Stimulated activated naive CD8-positive, alpha-beta T cell treated with anti-CD3 and anti-CD28 coated beads, Interleukin-15, Interleukin-2, amounts not matched to agents 100 U/mL and 50 U/mL, for 24 hours (primary cell): Measurements from ENCODE around the gene FAM120B.
"Not testable (repeated sequence)": the region's sequence is repeated elsewhere in the genome, so short reads cannot be mapped to it uniquely, and the experiment has no call there.

Source experiments
- ATAC-seq: fragments of 150-1000 bp; cut with Tn5 transposase; one replicate; pipeline ENCODE4 v1.10.0; 2021
- DNase-seq: peaks from one replicate; pipeline ENCODE4 v3.0.0; 2021

FAM120B gene

DNA sequence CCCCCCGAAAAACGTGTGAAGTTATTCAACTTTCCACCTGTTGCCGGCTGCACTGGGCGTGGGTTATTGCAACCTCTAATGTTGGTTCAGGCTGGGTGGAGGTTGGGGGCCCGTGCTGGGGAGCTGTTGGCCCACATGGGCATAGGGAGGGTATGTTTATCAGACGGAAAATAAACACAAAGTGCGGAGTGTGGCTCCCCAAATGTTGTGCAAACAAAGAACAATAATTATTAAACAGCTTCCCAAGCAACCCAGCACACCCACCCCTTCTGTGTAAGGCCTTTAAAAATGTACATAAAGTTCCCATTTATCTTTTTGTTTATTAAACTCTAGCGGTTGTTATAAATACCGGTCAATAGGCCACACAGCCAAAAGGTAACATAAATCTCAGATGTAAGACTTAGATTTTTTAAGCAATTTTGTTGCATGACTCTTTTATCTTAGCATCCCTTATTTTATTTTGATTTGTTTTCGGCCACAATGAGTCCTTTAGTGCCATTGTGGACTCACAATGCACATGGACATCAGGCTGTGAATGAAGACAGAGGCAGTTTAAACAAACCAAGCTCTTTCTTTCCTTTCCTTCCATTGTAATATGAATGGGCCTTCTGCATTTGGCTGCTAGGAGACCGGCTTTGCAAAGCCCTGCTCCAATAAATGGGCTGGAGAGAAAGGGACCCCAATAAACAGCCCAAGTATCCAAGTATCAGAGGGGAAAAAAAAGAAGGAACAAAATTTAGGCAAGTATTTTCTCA, 8.8 kb upstream of the FAM120B start:
- DNase-seq (no peak), ATAC-seq (no peak)

DNA sequence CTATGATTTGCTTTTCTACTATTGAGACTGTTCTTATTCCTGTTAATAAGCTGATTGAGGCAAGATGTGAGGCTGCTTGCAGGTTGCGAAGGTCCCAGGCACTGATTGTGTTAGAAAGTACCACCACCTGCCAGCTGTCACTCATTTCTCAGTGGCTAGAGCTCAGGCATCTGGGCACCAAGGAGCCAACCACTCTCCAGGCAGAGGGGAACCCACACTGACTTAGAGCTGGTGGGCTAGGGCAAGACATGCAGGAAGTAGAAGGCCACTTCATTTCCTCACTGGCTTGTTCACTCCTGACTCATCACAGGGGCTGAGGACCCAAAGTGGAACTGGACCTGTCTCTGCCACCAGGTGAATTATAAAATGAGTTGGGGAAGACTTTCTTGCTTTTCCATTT, 7.9 kb upstream of the FAM120B start:
- DNase-seq (no peak), ATAC-seq (no peak)

DNA sequence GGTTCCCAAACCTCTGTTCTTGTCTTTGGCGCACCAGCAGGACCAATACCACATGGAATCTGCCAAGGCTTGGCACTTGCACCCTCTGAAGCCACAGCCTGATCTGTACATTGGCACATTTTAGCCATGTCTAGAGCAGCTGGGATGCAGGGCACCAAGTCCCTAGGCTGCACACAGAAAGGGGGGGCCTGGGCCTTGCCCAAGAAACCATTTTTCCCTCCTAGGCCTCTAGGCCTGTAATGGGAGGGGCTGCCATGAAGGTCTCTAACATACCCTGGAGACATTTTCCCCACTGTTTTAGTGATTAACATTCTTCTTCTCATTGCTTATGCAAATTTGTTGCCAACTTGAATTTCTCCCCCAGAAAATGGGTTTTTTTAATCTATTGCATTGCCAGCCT, 5.4 kb upstream of the FAM120B start:
- ATAC-seq (no peak), DNase-seq (no peak)

DNA sequence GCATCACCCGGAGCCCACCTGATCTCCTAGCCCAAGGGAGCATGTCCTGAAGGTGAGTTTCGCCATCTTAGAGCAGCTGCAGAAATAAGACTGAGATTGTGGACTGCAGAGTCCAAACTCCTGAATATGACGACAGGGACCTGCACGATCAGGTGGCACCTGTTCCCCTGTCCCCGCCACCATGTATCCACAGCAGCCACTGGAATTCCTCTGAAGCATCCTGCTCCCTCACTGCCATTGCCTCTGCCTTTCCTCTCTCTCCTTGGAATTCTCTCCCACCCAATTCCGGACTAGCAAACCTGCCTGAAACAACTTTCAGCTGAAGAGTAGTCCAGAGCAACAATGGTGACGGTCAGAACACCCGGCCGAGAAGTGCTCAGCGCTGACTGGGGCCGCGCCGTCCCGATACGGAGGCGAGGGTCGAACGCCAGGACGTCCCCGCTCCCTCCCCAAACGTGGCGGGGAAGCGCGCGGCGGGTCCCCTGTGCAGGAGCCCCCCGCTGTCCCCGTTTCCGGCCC, 694 bp upstream of the FAM120B start:
- DNase-seq (no peak), ATAC-seq (no peak)

DNA sequence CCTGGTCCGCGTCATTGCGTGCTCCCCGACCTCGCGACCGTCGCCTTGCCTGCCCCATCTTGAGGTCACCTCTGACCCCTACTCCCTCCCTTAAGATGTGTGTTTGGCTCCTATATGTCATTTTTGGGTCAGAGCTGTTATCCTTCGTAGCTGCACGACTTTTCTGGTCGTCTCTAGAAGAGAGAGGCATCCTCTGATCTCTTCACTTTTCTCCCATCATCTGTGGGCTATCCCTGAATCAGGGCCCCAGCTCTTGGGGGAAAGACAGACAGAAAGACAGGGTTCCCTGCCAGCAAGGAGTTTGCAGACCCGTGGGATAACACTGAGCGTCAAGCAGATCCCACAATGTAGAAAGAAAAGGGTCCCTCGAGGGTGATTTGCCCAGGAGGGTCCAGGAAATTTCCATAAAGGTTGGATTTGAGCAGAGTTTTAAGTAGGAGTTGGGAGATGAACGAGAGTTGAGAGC, 555 bp downstream of the FAM120B start:
- ATAC-seq (no peak), DNase-seq (no peak)

DNA sequence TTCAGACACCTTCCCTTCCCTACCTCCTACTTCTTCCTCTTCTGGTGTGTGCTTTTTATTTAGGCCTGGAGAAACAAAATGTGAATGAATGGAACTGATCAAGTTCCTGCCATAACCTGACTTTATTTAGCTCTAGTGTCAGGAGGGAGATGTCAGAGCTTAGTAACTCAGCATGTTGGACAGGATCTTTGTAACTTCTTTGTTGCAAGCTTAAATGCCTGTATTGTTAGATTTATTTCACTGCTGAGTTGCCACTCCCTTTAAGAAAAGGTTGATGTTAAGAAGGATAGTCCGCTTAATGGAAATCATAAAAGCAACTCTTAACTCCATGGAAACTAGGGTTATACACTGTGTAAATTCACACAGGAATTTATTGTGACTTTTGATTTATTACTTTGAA, 2.2 kb downstream of the FAM120B start:
- ATAC-seq (no peak), DNase-seq (no peak)

DNA sequence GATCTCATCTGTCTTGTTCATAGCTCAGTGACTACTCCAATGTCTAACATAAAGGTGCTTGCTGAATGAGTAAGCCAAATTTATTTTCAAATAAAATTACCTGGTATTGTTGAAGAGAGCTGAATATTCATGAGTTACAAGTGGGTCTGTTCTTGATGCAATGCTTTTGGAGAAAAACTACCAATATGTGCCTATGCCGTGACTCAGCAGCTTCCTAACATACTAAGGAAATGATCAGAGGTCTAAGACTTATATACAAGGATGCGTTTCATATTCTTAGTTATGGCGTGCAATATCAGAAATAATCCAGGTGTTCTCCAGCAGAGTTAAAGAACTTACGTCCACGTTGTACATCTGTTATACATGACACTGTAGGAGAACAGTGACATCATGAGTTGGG, 5.1 kb downstream of the FAM120B start:
- DNase-seq (no peak), ATAC-seq (no peak)

DNA sequence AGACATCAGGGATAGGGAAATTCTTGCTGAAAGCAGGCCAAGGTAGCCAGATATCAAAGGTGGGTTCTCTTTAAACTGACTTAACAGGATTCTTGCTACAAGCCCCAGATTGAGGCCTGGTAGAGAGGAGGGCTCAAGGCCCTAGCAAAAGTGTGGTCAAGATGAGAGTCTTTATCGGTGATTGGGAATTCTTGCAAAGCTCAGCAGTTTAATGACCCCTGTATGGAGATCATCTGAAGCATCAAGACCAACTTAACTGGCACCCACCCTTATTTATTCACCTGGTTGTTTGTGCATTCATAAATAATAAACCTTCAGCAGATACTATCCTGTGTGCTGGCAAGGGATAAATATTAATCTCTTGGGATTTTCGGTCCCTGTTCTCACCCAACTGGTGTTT, 6.3 kb downstream of the FAM120B start:
- DNase-seq (no peak), ATAC-seq (no peak)

DNA sequence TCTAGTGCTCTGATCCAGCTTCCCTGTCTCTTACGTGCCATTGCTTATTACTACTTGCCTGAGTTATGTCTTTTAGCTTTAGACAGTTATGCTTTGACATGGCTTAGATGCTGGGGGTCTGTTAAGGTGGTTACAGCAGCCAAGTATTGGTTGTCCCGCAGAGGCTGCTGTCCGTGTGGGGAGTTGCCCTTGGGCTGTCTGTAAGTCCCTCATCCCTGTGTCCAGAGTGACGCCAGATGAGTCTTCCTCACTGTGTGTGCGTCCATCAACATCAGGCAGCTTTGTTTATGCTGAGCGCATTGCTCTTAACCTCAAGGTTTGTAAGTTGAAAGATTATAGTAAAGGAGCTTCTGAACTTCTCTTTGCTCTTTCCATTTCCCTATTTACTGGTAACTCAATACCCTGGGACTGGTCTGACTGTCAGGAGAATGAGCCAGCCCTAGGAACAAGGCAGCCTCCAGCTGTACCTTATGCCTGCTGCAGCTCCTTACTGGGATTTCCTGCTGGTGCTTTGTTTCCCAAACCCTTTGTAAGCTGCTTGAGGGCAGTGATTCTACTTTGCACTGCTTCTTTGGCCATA, 7.2 kb downstream of the FAM120B start:
- no peak for ATAC-seq
- no peak for DNase-seq

DNA sequence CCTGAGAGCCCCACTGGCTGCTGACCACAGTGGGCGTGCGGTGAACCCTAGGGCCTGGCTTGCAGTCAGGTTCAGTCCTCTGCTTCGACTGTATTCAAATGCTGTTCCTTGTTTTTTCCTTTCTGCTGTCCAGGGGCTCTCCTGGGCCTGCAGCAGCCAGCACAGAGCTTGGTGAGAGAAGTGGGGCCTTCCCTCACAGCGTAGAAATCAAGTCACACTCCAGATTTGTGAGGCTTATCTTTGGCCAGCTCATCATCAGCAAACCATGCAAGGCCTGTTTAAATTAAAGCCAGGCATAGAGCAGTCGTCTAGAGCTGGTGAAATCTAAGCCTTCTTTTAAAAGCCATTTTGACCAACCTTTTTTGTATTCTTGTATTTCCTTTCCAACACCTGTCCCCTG, 8.4 kb downstream of the FAM120B start:
- no peak for ATAC-seq
- DNase-seq, result no peak

DNA sequence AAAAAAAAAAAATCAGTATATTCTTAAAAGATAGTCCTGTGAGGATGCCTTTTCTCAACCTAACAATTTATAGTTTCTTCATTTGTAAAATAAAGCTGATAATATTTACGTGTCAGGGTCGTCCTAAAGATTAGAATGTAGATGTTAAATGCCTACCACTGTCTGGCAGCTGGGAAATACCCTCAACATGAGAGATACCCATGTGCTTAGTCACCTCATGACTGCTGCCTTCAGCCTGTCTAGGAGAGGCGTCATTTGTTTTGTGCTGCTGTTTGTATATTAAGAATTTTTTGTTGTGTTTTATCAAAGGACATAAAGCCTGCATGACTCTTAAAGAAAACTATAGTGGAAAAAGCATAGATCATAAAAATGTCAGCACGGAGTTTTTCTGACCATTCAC, 9.5 kb downstream of the FAM120B start:
- DNase-seq, result no peak
- peak; percentile 80 for ATAC-seq

DNA sequence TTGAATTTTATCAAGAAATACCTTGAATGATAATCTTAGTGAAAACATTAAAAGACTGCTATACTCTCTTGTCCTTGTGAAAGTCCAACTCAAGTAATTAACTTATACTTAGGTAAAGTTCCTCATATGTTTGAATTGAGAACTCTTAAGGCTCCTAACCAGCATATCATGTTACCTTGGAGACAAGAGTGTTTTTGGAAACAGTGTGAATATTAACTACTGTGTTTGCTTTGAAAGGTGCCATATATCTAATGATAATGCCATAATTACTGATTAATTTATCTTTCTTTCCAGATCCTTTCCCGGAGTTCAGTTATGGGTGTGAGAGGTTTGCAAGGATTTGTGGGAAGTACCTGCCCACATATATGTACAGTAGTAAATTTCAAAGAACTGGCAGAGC, 10.5 kb downstream of the FAM120B start:
- DNase-seq, result no peak
- no peak for ATAC-seq

DNA sequence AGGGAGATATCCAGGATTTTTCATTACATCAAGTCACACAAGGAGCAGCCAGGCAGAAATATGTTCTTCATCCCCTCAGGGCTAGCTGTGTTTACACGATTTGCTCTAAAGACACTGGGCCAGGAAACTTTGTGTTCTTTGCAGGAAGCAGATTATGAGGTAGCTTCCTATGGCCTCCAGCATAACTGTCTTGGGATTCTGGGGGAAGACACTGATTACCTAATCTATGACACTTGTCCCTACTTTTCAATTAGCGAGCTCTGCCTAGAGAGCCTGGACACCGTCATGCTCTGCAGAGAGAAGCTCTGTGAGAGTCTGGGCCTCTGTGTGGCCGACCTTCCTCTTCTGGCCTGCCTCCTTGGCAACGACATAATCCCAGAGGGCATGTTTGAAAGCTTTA, 11.2 kb downstream of the FAM120B start:
- ATAC-seq, result no peak
- DNase-seq, result no peak

DNA sequence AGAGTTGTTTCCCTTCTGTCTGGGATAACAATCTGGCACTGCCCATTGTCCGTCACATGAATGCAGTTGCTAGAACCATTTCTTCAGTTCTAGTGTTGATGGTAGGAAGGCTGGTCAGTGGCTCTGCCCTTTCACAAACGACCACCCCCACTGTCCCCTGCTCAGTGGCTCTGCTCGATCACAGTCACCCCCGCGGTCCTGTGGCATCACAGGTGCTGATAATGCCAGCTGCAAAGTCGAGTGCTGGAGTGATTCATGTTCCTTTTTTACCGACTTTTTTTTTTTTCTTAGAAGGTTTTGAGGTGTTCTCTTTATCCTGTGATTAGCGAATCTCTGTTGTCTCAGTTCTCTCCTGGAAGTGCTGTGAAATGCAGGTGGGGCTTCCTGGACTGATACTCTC, 22.8 kb downstream of the FAM120B start:
- DNase-seq (no peak), ATAC-seq (no peak)

DNA sequence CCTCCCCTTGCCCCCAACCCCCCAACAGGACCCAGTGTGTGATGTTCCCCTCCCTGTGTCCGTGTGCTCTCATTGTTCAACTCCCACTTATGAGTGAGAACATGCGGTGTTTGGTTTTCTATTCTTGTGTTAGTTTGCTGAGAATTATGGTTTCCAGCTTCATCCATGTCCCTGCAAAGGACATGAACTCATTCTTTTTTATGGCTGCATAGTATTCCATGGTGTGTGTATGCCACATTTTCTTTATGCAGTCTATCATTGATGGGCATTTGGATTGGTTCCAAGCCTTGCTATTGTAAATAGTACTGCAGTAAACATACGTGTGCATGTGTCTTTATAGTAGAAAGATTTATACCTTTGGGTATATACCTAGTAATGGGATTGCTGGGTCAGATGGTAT, 28.6 kb downstream of the FAM120B start:
- DNase-seq, ATAC-seq: not testable (repeated sequence)

DNA sequence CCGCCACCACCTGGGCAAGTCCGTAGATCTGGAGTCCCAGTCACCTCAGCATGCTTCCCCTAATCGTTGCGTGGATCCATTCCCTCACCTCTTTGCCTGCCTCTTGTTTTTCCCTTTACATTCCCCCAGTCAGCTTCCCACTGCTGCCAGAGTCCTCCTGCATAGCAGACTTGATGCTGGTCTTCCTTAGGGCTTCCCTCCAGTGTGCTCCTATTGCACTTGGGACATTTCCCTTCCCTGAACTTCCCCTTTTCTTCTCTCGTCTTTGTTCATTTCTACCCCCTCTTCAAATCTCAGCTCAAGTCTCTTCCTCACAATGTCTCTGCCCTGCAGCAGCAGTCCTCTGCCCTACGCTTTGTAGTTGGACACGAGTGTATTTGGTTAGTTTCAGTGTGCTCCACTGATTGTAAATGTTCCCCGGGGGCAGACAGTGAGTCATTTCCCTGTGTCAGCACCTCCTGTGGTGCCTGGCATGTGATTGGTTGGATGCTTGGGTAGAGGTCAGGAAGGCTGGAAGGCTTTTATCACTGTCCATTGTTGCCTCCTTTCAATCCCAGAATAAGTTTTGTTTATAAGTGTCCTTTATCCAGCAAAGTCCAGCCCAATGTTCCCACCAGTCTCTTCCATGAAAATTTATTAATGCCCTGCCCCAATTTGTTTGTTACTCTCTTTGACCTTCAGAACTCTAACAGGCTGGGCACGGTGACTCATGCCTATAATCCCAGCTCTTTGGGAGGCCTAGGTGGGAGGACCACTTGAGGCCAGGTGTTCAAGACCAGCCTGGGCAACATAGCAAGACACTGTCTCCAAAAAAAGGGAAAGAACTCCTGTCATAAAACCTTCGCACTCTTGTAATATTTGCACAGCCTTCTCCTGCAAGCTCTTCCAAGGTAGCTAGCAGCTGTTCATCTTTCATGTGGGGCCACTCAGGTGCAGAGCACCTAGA, 38.3 kb downstream of the FAM120B start:
- ATAC-seq, result peak; percentile 79
- peak; percentile 10 for DNase-seq

DNA sequence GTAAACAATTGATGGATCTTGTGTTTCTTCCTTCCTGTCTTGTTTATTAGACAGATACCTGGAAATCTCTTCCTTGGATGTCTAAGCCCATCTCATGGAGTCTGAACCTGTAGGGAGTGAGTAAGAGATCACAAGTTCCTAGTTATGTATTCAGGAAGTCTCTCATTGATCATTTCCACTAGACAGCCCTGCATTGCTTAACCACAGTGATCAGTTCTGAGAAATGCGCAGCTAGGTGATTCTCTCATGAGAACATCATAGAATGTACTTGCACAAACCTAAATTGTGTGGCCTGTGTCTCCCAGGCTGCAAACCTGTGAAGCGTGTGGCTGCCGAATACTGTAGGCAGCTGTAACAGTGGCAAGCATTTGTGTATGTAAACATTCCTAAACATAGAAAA, 39.1 kb downstream of the FAM120B start:
- DNase-seq, result no peak
- ATAC-seq, result peak; percentile 40

DNA sequence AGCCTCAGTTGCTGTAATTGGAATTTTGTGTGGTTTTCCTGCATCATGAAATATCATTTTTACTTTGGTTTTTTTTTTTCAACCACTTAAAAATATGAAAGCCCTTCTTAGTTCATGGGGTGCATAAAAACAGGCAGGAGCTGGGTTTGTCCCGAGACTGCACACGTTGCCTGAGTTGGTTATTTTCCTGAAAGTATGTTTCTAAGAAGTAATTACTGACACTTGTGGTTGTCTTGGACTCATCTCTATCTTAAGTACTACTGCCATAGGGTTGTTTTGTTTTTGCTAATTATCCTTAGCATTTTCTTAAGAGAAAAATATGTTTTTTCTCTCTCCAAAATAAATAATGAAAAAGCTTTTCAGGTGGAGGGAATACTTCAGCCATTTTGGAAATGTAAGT, 40.1 kb downstream of the FAM120B start:
- ATAC-seq, result no peak
- DNase-seq, result no peak

DNA sequence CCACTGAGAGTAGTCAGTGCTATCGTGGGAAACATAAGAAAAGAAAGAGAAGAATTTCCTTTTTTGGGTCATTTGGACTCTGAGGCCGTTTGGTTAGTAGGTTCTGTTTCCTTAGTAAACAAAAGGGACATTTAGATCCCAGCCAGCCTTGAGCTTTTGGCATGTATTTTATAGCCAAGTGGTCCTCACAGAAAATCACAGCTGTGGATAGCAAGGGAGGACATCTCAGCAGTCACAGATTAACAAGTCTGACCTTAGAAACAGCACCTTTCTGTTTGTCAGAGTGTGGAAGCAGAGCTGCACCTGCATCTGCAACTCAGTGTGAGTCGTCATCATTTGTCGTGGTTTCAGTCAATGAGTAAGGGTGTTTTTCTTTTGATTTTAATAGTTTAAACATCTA, 40.5 kb downstream of the FAM120B start:
- no peak for DNase-seq
- peak; percentile 50 for ATAC-seq

DNA sequence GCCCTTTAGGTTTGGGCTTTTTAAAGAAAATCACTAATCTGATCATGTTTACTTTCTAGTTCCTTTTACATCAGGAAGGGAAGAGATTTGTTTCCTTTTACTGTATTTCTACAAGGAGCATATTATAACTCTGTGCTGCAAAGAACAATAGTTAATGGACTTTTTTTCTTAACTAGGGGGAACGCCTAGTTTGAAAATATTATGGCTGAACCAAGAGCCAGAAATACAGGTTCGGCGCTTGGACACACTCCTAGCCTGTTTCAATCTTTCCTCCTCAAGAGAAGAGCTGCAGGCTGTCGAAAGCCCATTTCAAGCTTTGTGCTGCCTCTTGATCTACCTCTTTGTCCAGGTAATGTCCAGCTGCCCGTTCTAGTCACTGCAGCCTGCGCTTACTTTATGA, 41.4 kb downstream of the FAM120B start:
- DNase-seq (no peak), ATAC-seq (no peak)

DNA sequence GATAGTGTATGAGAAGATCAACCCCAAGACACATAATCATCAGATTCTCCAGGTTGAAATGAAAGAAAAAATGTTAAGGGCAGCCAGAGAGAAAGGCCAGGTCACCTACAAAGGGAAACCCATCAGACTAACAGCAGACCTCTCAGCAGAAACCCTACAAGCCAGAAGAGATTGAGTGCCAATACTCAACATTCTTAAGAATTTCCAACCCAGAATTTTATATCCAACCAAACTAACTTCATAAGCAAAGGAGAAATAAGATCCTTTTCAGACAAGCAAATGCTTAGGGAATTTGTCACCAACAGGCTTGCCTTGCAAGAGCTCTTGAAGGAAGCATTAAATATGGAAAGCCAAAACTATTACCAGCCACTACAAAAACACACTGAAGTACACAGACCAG, 44.9 kb downstream of the FAM120B start:
- ATAC-seq, DNase-seq: not testable (repeated sequence)

DNA sequence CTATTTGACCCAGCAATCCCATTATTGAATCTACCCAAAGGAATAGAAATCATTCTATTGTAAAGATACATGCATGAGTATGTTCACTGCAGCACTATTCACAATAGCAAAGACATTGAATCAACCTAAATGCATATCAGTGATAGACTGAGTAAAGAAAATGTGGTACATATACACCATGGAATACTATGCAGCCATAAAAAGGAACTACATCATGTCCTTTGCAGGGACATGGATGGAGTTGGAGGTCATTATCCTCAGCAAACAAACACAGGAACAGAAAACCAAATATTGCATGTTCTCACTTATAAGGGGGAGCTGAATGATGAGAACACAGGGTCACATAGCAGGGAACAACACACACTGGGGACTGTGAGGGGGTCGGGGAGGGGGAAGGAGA, 48.6 kb downstream of the FAM120B start:
- not testable (repeated sequence) for DNase-seq, ATAC-seq

DNA sequence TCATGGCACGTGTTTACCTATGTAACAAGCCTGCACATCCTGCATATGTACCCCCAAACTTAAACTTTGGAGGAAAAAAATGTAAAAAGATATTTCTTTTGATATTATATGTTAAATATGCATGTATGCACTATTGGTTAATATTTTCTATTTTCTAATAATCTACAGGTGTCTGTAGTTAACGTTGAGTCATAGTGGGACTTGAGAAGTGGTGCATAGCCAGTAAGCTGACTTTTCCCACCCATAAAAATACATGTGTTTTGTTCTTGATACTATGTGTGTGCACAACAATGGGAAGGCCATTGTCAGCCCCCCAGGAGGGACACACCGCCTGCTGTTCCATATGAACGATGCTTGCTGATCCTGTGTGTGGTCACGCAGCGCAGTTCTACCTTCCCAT, 49.1 kb downstream of the FAM120B start:
- ATAC-seq (no peak), DNase-seq (no peak)
